HG03342 (cell line): Measurements from ENCODE around the gene SEC14L6.

Experiments
- ATAC-seq: cut with Tn5 transposase; IDR thresholded peaks from one replicate; pipeline ENCODE4 v1.9.1; 2021; ENCODE audit warnings: mild to moderate bottlenecking, moderate library complexity; ENCODE audit not compliant: unreplicated experiment

The SEC14L6 gene

GRCh38 chr22:30546616-30547015, at the start of gene SEC14L6:
Gene SEC14L6 (minus strand): TSS chr22:30546741. CDS start chr22:30546682, 59 bp downstream.
- ATAC-seq = no peak

DNA sequence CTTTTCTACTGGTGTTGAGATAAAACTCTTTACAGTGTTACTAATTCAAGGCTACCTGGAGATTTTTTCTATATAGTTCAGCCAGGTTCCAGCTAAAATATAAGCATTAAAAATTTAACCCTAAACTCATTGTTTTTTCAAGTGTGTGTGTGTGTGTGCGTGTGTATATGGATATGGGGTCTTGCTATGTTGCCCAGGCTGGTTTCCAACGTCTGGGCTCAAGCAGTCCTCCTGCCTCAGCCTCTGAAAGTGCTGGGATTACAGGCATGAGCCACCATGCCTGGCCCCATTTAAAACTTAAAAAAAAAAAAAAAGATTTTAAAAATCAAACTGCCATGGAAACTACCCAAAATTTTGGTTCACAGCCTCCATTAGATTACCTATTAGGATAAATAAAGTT, 49.7 kb upstream of the SEC14L6 start:
- ATAC-seq = no peak

DNA sequence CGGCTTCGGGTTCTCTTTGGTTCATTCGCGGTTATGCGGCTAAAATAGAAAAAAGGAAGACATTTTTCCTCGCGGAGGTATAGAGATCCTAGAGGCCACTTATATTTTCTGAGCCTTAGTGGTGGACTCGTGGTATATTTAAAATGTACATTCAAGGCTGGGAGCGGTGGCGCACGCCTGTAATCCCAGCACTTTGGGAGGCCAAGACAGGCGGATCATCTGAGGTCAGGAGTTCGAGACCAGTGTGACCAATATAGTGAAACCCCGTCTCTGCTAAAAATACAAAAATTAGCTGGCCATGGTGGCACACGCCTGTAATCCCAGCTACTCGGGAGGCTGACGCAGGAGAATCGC, 45.8 kb upstream of the SEC14L6 start:
- peak; percentile 2 for ATAC-seq

GRCh38 chr22:30591588-30592359, 45.2 kb upstream of the SEC14L6 start, which contains the start of gene PES1:
Gene PES1 (minus strand): TSS chr22:30591910. CDS start chr22:30591833, 77 bp downstream.
- peak; percentile 94 for ATAC-seq

GRCh38 chr22:30591191-30591587, 44.6 kb upstream of the SEC14L6 start:
- no peak for ATAC-seq

GRCh38 chr22:30586414-30586813, 39.9 kb upstream of the SEC14L6 start:
- ATAC-seq = no peak

DNA sequence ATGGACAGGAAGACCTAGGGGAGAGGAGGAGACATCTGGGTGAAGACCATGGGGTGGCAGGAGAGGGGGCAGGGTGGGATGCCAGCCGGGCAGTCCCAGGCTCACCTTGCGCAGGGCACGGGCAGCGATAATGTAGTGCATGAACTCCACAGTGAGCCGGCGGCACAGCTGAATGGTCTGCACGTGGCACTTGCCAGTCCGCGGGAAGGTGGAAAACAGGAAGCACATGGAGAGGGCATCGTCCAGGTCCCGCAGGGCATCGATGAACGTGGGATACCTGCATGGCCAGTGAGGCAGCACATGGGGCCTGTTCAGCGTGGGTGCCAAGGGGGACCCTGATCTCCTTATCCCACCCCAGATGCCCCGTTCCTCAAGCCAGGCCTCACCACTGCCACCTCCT, 37.9 kb upstream of the SEC14L6 start:
- no peak for ATAC-seq

DNA sequence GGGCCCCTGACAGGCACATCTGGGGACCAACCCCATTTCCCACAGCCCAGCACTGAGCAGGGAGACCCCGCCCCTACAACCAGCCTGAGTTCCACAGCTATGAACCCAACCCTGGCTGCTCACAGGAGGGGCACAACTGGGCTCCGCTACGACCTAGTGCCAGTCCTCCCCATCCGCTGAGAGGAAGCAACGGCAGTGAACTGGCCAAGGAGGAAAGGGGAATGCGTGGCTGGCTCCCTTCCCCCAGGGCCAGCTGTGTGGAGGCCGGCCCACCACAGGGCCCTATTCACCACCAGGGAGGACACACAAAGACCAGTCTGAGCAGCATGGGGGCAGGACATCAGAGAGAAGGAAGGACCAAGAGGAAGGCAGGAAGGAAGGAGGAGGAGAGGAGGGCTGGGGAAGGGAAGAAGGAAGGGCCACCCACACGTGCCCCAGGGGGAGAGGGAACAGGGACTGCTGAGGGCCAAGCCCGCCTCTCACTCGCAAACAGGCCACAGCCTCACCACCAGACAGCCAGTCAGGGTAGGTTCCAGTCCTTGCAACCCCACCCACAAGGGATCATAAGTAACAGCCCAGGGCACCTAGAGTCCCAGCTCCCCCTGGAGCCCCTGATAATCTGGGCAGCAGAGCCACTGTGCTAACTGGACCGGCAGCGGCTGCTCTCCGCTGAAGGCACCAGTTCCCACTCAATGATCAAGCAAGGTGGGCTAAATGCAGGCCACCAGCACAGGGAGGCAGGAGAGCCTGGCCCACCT, 36.4 kb upstream of the SEC14L6 start:
- ATAC-seq = no peak

DNA sequence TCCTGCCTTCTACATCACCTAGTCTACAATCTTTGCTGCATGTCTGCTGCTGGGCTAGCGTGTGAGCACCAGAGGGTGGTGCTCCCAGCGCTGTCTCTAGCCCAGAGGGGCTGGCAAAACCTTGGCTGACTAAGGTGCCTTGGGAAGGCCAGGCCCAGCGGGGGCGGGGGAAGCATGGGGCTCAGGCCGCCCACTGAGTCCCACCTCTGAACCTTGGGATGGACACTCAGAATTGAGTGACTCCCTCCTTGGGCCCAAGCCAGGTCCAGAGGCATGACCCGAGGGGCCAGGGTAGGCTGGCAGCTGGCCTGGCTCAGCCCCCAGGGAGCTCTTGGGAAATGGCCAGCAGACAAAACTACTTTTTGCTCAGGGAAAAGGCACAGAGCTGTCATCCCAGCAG, 35.5 kb upstream of the SEC14L6 start:
- no peak for ATAC-seq

GRCh38 chr22:30580896-30581295, 34.4 kb upstream of the SEC14L6 start:
- no peak for ATAC-seq

GRCh38 chr22:30578481-30578880, 31.9 kb upstream of the SEC14L6 start:
- ATAC-seq = no peak

DNA sequence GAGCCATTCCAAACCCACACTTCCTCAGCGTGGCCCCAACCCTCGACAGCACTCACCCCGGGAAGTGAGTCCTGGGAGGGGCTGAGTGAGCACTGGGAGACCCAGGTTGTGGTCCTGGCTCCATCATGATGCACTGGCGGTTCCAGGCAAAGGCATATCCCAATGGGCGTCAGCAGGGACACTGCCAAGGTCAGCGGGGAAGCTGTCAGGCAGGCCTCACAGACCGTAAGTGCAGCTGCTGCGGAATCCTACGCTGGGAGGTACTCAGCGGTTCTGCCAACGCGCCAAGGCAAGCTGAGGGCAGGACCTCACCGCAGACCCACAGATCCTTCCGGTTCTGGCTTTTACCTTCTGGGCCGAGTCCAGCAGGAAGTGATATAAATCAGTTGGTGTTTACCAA, 29.3 kb upstream of the SEC14L6 start:
- ATAC-seq = no peak

GRCh38 chr22:30574997-30575671, 28.6 kb upstream of the SEC14L6 start:
- no peak for ATAC-seq

GRCh38 chr22:30574095-30574981, 27.8 kb upstream of the SEC14L6 start, which contains the start of gene GAL3ST1:
Gene GAL3ST1 (minus strand): TSS chr22:30574665. CDS start chr22:30557392, 17,273 bp downstream.
- no peak for ATAC-seq

DNA sequence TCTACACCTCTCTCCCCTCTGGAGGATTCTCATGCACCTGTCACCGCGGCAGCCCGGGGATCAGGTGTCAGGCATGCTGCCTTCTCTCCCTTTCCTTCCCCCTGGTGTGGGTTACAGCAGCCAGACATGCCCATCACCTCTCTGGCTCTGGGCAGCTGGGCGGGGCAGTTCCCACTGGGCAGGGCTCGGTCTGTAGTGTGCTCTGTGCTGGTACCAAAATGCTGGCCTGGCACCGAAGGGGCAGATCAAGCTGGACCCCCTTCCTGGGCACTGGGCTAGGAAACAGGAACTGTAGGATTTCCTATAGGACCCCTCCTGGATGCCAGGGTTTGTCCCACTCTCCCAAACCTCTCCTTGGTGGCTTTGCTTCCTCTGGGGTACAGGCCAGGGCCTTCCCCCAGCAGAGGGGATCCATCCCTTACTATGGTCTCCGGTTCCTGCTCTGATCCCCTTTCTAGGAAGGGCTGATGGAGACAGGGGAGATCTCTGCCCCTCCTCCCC, 27.1 kb upstream of the SEC14L6 start:
- no peak for ATAC-seq

DNA sequence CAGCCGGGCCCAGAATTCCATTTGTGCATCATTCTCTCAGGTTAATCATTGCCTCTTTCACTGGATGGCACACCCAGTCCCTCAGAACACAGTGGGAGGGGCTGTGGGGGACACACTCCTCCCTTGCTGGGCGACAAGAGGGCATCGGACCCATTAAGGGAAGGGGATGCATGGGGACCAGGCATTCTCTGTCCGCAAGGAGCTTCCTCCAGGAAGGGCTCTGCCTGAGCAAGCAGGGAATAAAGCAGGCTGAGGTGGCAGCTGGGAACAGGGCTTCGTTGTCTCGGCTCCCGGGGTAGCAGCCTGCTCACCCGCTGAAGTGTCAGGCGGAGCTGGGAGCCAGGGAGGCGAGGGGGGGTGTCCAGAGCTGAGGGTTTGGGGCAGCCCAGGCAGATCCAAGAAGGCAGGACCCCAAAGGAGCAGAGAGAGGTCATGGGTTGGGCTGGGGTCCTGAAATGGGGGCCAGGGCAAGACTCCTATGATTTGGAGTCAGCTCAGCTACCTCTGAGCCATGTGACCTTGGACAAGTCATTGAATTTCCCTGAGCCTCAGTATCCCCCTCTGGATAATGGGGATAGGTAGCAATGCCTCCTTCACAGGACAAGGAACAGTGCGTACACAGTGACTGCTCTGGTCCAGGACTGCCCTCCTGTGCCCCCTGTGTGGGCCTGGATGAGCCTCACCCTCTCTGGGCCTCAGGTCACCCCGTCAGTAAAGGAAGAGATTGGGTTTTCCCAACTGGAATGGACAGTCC, 26.5 kb upstream of the SEC14L6 start:
- ATAC-seq = no peak

DNA sequence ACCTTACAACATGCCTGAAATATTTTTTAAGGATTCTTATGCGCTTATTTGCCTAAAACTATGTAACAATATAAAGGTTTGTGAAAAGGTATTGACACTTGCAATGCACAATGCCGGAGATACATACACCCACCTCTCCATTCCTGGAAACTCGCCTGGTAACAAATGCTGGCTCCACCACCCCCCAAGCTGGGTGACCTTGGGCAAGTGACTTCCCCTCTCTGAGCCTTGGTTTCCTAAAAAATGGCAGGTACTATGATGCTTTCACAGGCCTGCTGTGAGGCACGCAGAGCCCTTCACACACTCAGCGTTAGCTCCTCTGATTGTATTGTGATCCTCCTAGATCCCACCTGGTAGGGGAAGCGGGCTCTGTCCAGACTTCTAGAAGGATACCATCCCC, 25.7 kb upstream of the SEC14L6 start:
- ATAC-seq = no peak

GRCh38 chr22:30569674-30570202, 23.2 kb upstream of the SEC14L6 start:
- no peak for ATAC-seq

GRCh38 chr22:30568137-30568805, 21.7 kb upstream of the SEC14L6 start:
- ATAC-seq = no peak
